PFSK-1 (cell line): ENCODE data around the gene PADI1.

Experiments
- FOXP2 ChIP-seq: optimal IDR thresholded peaks from 2 replicates; pipeline ENCODE3; 2011; ENCODE audit warnings: borderline replicate concordance, control low read depth, inconsistent platforms; ENCODE audit not compliant: insufficient read depth; ENCODE audit errors: extremely low read length, extremely low read depth
- POLR2AphosphoS5 ChIP-seq: IDR thresholded peaks from 2 replicates; pipeline ENCODE4 v1.6.1; 2012; ENCODE audit warnings: low read depth, mild to moderate bottlenecking, control low read depth, low read length, moderate library complexity
- SIN3A ChIP-seq: IDR thresholded peaks from 2 replicates; pipeline ENCODE4 v1.6.1; 2012; ENCODE audit warnings: mild to moderate bottlenecking, low read length, moderate library complexity, borderline replicate concordance; ENCODE audit not compliant: insufficient read depth
- TAF1 ChIP-seq: IDR thresholded peaks from 2 replicates; pipeline ENCODE4 v1.6.1; 2012; ENCODE audit warnings: low read length, control low read depth, borderline replicate concordance; ENCODE audit not compliant: insufficient read depth
- TF ChIP-seq, protein P1 (sequence below), 2 experiments: IDR thresholded peaks; 2 replicates each; pipeline versions ENCODE4 v1.6.1 to v1.8.0; 2011 to 2012; ENCODE audit warnings: low read depth in 2 of 2, low read length in 2 of 2, control low read depth in 1 of 2, inconsistent platforms in 1 of 2, mild to moderate bottlenecking in 1 of 2, moderate library complexity in 1 of 2; ENCODE audit not compliant: insufficient read depth in 1 of 2

Gene PADI1

DNA sequence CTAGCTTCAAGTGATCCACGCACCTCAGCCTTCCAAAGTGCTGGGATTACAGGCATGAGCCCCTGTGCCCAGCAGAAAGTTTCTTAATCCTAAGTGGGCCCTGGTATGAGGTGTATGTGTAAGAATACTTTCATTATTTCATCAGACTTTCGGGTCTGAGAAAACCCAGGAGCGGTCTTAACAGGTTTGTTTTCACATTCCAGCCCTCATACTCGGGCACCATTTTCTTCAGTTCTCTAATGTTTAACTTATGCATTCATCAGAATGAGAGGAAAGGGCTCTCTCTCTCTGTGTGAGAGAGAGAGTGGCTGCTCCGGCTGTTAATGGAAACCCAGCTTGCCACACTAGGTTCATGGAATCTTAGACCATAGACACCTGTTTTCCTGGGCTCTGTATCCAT is 4.2 kb upstream of the PADI1 start:
- TF ChIP-seq SIN3A: no peak
- no peak for TF ChIP-seq POLR2AphosphoS5
- TF ChIP-seq TAF1: no peak
- TF ChIP-seq, protein P1, sequence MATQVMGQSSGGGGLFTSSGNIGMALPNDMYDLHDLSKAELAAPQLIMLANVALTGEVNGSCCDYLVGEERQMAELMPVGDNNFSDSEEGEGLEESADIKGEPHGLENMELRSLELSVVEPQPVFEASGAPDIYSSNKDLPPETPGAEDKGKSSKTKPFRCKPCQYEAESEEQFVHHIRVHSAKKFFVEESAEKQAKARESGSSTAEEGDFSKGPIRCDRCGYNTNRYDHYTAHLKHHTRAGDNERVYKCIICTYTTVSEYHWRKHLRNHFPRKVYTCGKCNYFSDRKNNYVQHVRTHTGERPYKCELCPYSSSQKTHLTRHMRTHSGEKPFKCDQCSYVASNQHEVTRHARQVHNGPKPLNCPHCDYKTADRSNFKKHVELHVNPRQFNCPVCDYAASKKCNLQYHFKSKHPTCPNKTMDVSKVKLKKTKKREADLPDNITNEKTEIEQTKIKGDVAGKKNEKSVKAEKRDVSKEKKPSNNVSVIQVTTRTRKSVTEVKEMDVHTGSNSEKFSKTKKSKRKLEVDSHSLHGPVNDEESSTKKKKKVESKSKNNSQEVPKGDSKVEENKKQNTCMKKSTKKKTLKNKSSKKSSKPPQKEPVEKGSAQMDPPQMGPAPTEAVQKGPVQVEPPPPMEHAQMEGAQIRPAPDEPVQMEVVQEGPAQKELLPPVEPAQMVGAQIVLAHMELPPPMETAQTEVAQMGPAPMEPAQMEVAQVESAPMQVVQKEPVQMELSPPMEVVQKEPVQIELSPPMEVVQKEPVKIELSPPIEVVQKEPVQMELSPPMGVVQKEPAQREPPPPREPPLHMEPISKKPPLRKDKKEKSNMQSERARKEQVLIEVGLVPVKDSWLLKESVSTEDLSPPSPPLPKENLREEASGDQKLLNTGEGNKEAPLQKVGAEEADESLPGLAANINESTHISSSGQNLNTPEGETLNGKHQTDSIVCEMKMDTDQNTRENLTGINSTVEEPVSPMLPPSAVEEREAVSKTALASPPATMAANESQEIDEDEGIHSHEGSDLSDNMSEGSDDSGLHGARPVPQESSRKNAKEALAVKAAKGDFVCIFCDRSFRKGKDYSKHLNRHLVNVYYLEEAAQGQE (IDR thresholded peaks at IDR 0.05; ENCODE audit: insufficient read depth in 1 of 2, low read depth in 2 of 2, low read length in 2 of 2): no peak
- TF ChIP-seq FOXP2: no peak

DNA sequence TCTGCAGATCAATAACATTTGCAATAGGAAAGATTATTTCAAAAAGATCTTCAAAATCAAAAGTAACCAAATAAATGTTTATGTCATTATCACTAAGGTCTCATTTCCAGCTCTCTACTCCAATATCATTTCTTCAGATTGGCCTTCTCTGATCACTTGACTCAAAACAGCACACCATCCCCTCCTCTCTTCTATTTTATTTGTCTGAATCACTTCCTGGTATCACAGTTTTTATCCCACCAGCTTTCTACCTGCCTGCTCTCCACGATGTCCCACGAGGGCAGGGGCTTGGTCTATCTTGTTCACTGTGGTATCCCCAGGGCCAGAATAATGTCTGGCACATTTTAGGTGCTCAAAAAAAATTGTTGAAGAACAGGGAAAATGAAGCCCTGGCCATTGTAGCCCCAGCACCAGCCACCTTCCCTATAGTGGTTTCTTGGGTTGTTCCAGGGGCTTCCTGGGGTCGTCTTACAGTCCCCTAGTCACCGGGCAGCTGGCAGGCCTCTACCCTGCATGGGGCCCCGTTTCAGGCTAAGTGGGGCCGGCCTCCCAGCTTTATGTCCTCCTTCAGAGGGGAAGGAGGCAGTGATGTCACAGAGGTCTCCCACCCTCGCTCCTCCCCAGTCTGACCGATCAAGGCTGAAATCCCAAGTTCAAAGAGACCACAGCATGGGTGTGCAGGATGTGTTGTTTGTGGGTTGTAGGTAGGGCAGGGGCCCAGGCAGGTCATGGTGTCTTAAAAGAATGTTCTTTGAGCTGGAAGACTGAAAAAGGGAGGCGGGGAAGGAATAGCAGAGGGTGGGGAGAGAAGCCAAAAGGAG is 3.5 kb upstream of the PADI1 start:
- TF ChIP-seq TAF1 (no peak), POLR2AphosphoS5 (no peak), SIN3A (no peak), FOXP2 (no peak)
- TF ChIP-seq, protein P1 (IDR thresholded peaks at IDR 0.05; ENCODE audit: insufficient read depth in 1 of 2, low read depth in 2 of 2, low read length in 2 of 2): no peak

DNA sequence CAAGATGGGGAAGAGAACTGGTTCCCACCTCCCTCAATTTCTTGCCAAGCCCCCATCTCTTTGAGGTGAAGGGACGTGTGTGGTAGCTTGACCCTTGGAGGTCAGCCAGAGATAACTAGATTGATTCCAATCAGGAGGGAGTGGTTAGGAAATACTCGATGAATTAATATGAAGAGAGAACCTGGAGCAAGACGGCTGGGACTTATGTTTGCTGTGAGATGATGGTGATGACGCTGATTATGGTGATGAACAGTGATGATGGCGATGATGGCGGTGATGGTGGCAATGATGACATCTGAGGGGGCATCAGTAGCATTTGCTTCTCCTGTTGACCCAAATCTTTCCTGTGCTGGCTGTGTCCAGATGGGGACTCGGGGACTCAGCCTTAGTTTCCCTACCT is 724 bp downstream of the PADI1 start:
- TF ChIP-seq TAF1: no peak

DNA sequence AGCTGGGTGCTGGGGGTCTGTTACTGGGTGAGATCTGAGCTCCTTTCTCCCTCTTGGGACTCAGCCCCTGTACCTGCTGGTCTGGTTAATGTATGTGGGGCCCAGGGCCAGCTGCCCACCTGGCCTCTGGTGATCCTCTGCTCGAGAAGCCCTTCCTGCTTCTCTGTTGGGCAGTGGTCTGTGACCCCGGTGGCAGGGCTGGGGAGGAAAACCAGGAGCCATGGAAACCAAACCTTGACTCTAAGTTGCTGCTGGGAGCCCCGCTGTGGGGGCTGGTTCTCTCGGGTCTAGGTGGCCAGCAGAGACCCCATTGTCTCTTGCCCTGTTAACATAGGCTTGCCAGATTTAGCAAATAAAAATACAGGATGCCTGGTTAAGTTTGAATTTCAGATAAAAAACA is 1.3 kb downstream of the PADI1 start:
- TF ChIP-seq, protein P1 (IDR thresholded peaks at IDR 0.05; ENCODE audit: insufficient read depth in 1 of 2, low read depth in 2 of 2, low read length in 2 of 2): no peak
- no peak for TF ChIP-seq POLR2AphosphoS5
- TF ChIP-seq SIN3A: no peak
- no peak for TF ChIP-seq FOXP2
- no peak for TF ChIP-seq TAF1

DNA sequence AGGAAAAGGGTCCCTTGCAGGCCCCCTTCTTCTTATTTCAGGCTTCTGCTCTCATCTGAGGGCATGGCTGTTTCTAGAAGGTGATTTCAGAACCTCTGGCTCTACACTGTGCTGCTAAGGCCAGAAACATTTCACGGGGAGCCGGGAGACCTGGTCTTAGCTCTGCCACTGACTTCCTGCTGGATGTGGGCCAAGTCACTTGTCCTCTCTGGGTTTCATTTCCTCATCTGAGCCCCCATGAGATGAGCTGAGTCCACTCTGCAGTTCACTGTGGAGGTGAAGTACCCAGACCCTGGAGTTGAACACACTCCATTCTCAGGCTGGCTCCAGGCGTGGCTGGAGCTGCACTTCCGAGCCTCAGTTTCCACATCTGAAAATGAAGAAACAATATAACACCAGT is 2.1 kb downstream of the PADI1 start:
- no peak for TF ChIP-seq SIN3A
- TF ChIP-seq, protein P1 (IDR thresholded peaks at IDR 0.05; ENCODE audit: insufficient read depth in 1 of 2, low read depth in 2 of 2, low read length in 2 of 2): no peak
- no peak for TF ChIP-seq POLR2AphosphoS5
- TF ChIP-seq TAF1: no peak
- TF ChIP-seq FOXP2: no peak
